DND-41 (cell line): ENCODE results near the gene VEGFA.

Source experiments
- ATAC-seq: fragments of 200-7000 bp; cut with Tn5 transposase; 3 replicates; pipeline ENCODE4 v1.9.1; 2021; ENCODE audit warnings: low read depth; ENCODE audit not compliant: insufficient read depth
- DNase-seq: peaks from one replicate; pipeline ENCODE4 v3.0.0-alpha.2; 2020
- H2AFZ ChIP-seq: 2 replicates; pipeline ENCODE4 v1.6.0; 2012; ENCODE audit warnings: low read depth, low read length
- H3K27ac ChIP-seq: 2 replicates; pipeline ENCODE4 v1.5.1; 2012; ENCODE audit warnings: low read length, inconsistent platforms
- H3K27me3 ChIP-seq: fragments of 200-600 bp; sonication (generic); 2 replicates; pipeline ENCODE4 v1.6.0; 2012; ENCODE audit warnings: low read length, mild to moderate bottlenecking, inconsistent platforms; ENCODE audit not compliant: insufficient read depth, poor library complexity
- H3K36me3 ChIP-seq: 2 replicates; pipeline ENCODE4 v1.5.1; 2012; ENCODE audit warnings: low read length, inconsistent platforms; ENCODE audit not compliant: insufficient read depth
- H3K4me1 ChIP-seq: 2 replicates; pipeline ENCODE4 v1.5.1; 2012; ENCODE audit warnings: mild to moderate bottlenecking, low read length; ENCODE audit not compliant: insufficient read depth
- H3K4me2 ChIP-seq: 2 replicates; pipeline ENCODE4 v1.6.0; 2012; ENCODE audit warnings: mild to moderate bottlenecking, moderate library complexity, low read length, inconsistent platforms; ENCODE audit not compliant: insufficient read depth
- H3K4me3 ChIP-seq, 2 experiments: fragments of 200-600 bp in 1 of 2; shearing (Covaris generic) in 1 of 2; 2 replicates each; pipeline ENCODE4 v1.5.1; 2012 to 2016; ENCODE audit warnings: inconsistent platforms in 2 of 2, low read length in 2 of 2, mild to moderate bottlenecking in 2 of 2, low read depth in 1 of 2, moderate library complexity in 1 of 2
- H3K79me2 ChIP-seq: 2 replicates; pipeline ENCODE4 v1.6.0; 2012; ENCODE audit warnings: low read length, inconsistent platforms; ENCODE audit not compliant: insufficient read depth
- H3K9ac ChIP-seq: 2 replicates; pipeline ENCODE4 v1.6.0; 2012; ENCODE audit warnings: low read depth, mild to moderate bottlenecking, inconsistent platforms, low read length, moderate library complexity
- H3K9me3 ChIP-seq: 2 replicates; pipeline ENCODE4 v1.5.1; 2012; ENCODE audit warnings: low read length, moderate library complexity, mild to moderate bottlenecking, inconsistent platforms; ENCODE audit not compliant: insufficient read depth, severe bottlenecking
- H4K20me1 ChIP-seq: 2 replicates; pipeline ENCODE4 v1.6.0; 2012; ENCODE audit warnings: low read length; ENCODE audit not compliant: insufficient read depth
- EZH2 ChIP-seq: IDR thresholded peaks from 3 replicates; pipeline ENCODE4 v1.6.1; 2012; ENCODE audit warnings: borderline replicate concordance, low read depth, mild to moderate bottlenecking, moderate library complexity, low read length, inconsistent platforms; ENCODE audit not compliant: severe bottlenecking
- TF ChIP-seq, protein P1 (sequence below): IDR thresholded peaks from 2 replicates; pipeline ENCODE4 v1.5.1; 2012; ENCODE audit warnings: borderline replicate concordance, low read length, moderate library complexity, mild to moderate bottlenecking; ENCODE audit not compliant: poor library complexity, severe bottlenecking; ENCODE audit errors: extremely low read depth

The VEGFA gene

DNA sequence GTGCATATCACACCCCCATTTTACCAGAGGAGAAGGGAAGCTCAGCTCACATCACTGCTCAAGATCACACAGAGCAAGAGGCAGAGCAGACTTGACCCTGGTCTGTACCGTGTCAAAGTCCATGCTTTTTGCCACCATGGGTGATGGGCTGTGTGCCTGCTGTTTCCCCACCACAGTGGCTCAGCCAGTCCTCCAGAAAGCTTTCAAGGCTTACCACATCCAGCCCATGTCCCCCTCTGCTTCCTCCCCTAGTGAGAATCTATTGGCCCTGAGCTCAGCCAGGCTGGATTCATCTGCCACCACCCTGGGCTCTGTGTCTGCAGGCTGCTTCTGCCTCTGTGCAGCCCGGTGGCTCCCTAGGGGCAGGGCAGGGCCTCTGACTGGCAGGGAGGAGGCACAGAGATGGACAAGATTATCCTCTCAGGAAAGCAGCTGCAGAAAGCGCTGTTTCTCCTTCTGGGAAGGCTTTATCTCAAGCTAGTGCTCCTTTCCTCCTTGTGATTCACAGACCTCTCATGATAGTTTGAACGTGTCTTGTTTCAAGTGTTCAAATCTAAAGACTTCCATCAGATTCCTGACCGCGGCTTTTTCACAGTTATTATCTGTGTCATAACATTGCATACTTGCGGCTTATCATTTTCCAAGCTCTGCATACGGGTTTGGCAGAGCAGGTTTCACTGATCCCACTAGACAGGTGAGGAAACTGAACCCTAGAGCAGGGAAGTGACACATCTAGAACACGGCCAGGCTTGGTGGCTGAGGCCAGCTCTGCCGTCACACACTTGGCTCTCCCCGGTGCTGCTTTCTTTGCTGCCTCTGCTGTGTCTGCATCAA, 37.4 kb downstream of the VEGFA start:
- Histone ChIP-seq H3K27me3 (peaks cover 17% of the 10 kb centered on the region), H3K4me1 (no peaks in the 10 kb centered on the region), H3K36me3 (no peaks in the 10 kb centered on the region), H2AFZ (no peak overlapping the region), H4K20me1 (no peaks in the 10 kb centered on the region; the same call in 1 of the 2 replicates), H3K4me3 (no peak overlapping the region), H3K9ac (no peak overlapping the region), H3K9me3 (no peaks in the 10 kb centered on the region), H3K4me2 (no peak overlapping the region), H3K79me2 (no peaks in the 10 kb centered on the region), H3K27ac (no peak overlapping the region)
- peak; percentile 95 for ATAC-seq
- no peak for TF ChIP-seq EZH2
- TF ChIP-seq, protein P1, sequence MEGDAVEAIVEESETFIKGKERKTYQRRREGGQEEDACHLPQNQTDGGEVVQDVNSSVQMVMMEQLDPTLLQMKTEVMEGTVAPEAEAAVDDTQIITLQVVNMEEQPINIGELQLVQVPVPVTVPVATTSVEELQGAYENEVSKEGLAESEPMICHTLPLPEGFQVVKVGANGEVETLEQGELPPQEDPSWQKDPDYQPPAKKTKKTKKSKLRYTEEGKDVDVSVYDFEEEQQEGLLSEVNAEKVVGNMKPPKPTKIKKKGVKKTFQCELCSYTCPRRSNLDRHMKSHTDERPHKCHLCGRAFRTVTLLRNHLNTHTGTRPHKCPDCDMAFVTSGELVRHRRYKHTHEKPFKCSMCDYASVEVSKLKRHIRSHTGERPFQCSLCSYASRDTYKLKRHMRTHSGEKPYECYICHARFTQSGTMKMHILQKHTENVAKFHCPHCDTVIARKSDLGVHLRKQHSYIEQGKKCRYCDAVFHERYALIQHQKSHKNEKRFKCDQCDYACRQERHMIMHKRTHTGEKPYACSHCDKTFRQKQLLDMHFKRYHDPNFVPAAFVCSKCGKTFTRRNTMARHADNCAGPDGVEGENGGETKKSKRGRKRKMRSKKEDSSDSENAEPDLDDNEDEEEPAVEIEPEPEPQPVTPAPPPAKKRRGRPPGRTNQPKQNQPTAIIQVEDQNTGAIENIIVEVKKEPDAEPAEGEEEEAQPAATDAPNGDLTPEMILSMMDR: no peak
- DNase-seq: peak; percentile 61

DNA sequence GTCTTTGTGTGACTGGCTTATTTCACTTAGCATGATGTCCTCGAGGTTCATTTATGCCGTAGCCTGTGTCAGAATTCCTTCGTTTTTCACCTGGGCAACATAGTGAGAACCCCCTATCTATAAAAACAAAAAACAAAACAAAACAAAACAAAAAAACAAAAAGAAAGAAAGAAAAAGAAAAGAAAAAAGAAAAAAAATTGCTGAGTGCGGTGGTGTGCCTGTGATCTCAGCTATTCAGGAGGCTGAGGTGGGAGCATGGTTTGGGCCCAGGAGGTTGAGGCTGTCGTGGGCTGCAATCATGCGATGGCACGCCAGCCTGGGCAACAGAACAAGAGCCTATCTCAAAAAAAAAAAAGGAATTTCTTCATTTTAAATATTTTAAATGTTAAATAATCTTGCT, 38.4 kb downstream of the VEGFA start:
- H3K79me2 ChIP-seq: no peaks in the 10 kb centered on the region
- ATAC-seq (no peak), DNase-seq (no peak)
- no peaks in the 10 kb centered on the region; the same call in 1 of the 2 replicates for H4K20me1 ChIP-seq
- H2AFZ ChIP-seq: no peak overlapping the region
- H3K4me3 ChIP-seq: no peak overlapping the region
- TF ChIP-seq, protein P1: no peak
- TF ChIP-seq EZH2: no peak
- H3K4me2 ChIP-seq: no peak overlapping the region
- no peak overlapping the region for H3K27ac ChIP-seq
- H3K27me3 ChIP-seq: peaks cover 14% of the 10 kb centered on the region
- H3K9ac ChIP-seq: no peak overlapping the region
- no peaks in the 10 kb centered on the region for H3K4me1 ChIP-seq
- no peaks in the 10 kb centered on the region for H3K36me3 ChIP-seq
- H3K9me3 ChIP-seq: no peaks in the 10 kb centered on the region

DNA sequence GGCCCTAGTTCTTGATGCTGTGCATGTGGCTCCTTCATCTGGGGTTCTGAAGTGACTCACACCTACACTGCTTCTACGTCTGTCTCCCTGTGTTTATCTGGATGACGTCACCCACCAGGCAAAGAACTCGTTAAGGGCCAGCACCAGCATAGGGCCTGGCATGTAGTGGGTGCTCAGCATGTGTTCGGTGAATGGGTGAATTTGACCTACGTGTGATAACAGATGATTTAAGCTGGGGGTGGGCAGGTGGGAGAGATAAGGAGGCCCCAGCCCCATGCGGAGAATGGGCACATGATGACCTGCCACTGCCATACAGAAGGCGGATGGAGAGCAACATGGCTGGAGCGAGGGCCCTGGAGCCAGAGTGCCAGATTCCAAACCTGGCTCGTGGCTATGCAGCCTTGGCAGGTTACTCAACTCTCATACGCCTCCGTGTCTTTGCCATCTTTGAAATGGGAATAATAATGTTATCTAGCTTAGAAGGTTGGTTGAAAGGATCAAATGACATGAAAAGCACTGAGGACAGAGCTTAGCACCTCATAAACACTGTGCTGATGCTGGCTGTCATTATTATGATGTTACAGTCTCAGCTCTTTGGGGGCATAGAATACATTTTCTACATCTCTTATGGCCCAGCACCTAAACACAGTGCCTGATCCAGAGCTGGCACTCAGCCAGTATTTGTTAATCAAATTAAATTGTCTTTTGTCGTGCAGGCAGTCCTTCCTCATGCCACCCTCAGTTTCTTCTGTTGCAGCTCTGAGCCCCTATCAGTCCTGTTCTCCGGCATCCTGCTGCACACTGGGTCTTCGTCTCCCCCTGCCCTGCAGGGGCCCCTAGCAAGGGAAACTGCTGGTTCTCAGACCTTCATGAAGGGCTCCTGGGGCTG, 39.6 kb downstream of the VEGFA start:
- Histone ChIP-seq H3K27ac (no peak overlapping the region), H3K9ac (no peak overlapping the region), H3K79me2 (no peaks in the 10 kb centered on the region), H3K9me3 (no peaks in the 10 kb centered on the region), H2AFZ (no peak overlapping the region), H3K36me3 (no peaks in the 10 kb centered on the region), H3K27me3 (peaks cover 12% of the 10 kb centered on the region), H4K20me1 (no peaks in the 10 kb centered on the region; the same call in 1 of the 2 replicates), H3K4me1 (no peaks in the 10 kb centered on the region), H3K4me3 (no peak overlapping the region), H3K4me2 (no peak overlapping the region)
- no peak for ATAC-seq
- TF ChIP-seq EZH2: no peak
- TF ChIP-seq, protein P1: no peak
- DNase-seq: no peak
